GM23338 (cell line): ENCODE measurements around the gene HLA-DPB1. TPM values are rescaled to one million over a fixed set of nuclear protein-coding genes. Genes with fewer than 3 reads are reported as not detected.

Source experiments
- ATAC-seq: fragments of 200-7000 bp; cut with Tn5 transposase; 3 replicates; pipeline ENCODE4 v1.9.1; 2020
- DNase-seq: peaks from one replicate; pipeline ENCODE4 v3.0.0-alpha.2; 2015; ENCODE audit warnings: low spot score
- H2AFZ ChIP-seq: fragments of 200-600 bp; sonication (generic); 2 replicates; pipeline ENCODE4 v1.8.0; 2016; ENCODE audit warnings: antibody characterized with exemption, mild to moderate bottlenecking, moderate library complexity
- H3F3A ChIP-seq: fragments of 200-600 bp; sonication (generic); replicated peaks from 2 replicates; pipeline ENCODE4 v1.8.0; 2017; ENCODE audit warnings: antibody characterized with exemption, mixed run types, low read depth
- H3K27ac ChIP-seq: fragments of 200-600 bp; sonication (generic); 2 replicates; pipeline ENCODE4 v1.6.1; 2016; ENCODE audit warnings: low read depth
- H3K27me3 ChIP-seq: fragments of 200-600 bp; sonication (generic); 2 replicates; pipeline ENCODE4 v1.8.0; 2016; ENCODE audit warnings: mild to moderate bottlenecking, mixed run types, moderate library complexity; ENCODE audit not compliant: insufficient read depth
- H3K36me3 ChIP-seq: fragments of 200-600 bp; sonication (generic); 2 replicates; pipeline ENCODE4 v1.8.0; 2016; ENCODE audit warnings: mild to moderate bottlenecking; ENCODE audit not compliant: insufficient read depth
- H3K4me1 ChIP-seq: fragments of 200-600 bp; sonication (generic); 2 replicates; pipeline ENCODE4 v1.8.0; 2016; ENCODE audit warnings: mild to moderate bottlenecking, moderate library complexity; ENCODE audit not compliant: insufficient read depth
- H3K4me2 ChIP-seq: fragments of 200-600 bp; sonication (generic); 2 replicates; pipeline ENCODE4 v1.7.1; 2017; ENCODE audit warnings: mixed run types
- H3K4me3 ChIP-seq: fragments of 200-600 bp; sonication (generic); 2 replicates; pipeline ENCODE4 v1.6.1; 2016; ENCODE audit warnings: mixed run types
- H3K79me2 ChIP-seq: fragments of 200-600 bp; sonication (generic); replicated peaks from 2 replicates; pipeline ENCODE4 v1.8.0; 2017; ENCODE audit warnings: mild to moderate bottlenecking; ENCODE audit not compliant: insufficient read depth
- H3K9me2 ChIP-seq: fragments of 200-600 bp; sonication (generic); 2 replicates; pipeline ENCODE4 v1.8.0; 2017; ENCODE audit not compliant: insufficient read depth
- H4K20me1 ChIP-seq: fragments of 200-600 bp; sonication (generic); replicated peaks from 2 replicates; pipeline ENCODE4 v1.8.0; 2017; ENCODE audit warnings: mild to moderate bottlenecking; ENCODE audit not compliant: insufficient read depth
- H3K27ac Mint-ChIP-seq: 2 replicates; pipeline ENCODE4 v1.8.0; 2020; ENCODE audit warnings: inconsistent platforms, mild to moderate bottlenecking, moderate library complexity, mixed read lengths
- H3K27me3 Mint-ChIP-seq: 3 replicates; pipeline ENCODE4 v1.8.0; 2022; ENCODE audit warnings: low read depth, mild to moderate bottlenecking, moderate library complexity, mixed read lengths, inconsistent platforms; ENCODE audit not compliant: insufficient read depth, poor library complexity
- H3K36me3 Mint-ChIP-seq: 3 replicates; pipeline ENCODE4 v1.8.0; 2021; ENCODE audit warnings: low read depth, mild to moderate bottlenecking, inconsistent platforms, moderate library complexity, mixed read lengths
- H3K4me1 Mint-ChIP-seq: 3 replicates; pipeline ENCODE4 v1.8.0; 2020; ENCODE audit warnings: mild to moderate bottlenecking, inconsistent platforms, mixed read lengths
- H3K4me3 Mint-ChIP-seq: 3 replicates; pipeline ENCODE4 v1.8.0; 2021; ENCODE audit warnings: moderate library complexity, mild to moderate bottlenecking, inconsistent platforms, mixed read lengths
- H3K9me3 Mint-ChIP-seq: 3 replicates; pipeline ENCODE4 v1.8.0; 2020; ENCODE audit warnings: moderate library complexity, mild to moderate bottlenecking, inconsistent platforms, mixed read lengths
- CREB1 ChIP-seq: fragments of 250-450 bp; sonication (Bioruptor Pico); IDR thresholded peaks from 2 replicates; pipeline ENCODE4 v1.5.0; 2020; ENCODE audit warnings: low read depth, mild to moderate bottlenecking, moderate library complexity
- CTCF ChIP-seq, 2 experiments: fragments of 200-600 bp in 1 of 2; sonication (generic) in 1 of 2; conservative IDR thresholded peaks; 2 replicates each; pipeline versions ENCODE4 v1.5.1 to v1.6.1; 2016 to 2017; ENCODE audit warnings: antibody characterized with exemption in 2 of 2, low read depth in 2 of 2, mild to moderate bottlenecking in 2 of 2, moderate library complexity in 1 of 2
- ETS1 ChIP-seq: IDR thresholded peaks from 2 replicates; pipeline ENCODE4 v1.6.1; 2016; ENCODE audit warnings: antibody characterized with exemption
- EZH2 ChIP-seq: fragments of 200-600 bp; sonication (generic); IDR thresholded peaks from one replicate; pipeline ENCODE4 v1.8.0; 2017; ENCODE audit warnings: antibody characterized with exemption, mild to moderate bottlenecking, low read depth; ENCODE audit not compliant: unreplicated experiment
- JUNB ChIP-seq: IDR thresholded peaks from one replicate; pipeline ENCODE4 v1.6.1; 2016; ENCODE audit warnings: antibody characterized with exemption; ENCODE audit not compliant: unreplicated experiment
- POLR2AphosphoS5 ChIP-seq: IDR thresholded peaks from 2 replicates; pipeline ENCODE4 v1.6.1; 2016; ENCODE audit warnings: antibody characterized with exemption, low read depth
- STAT1 ChIP-seq: IDR thresholded peaks from one replicate; pipeline ENCODE4 v1.6.1; 2016; ENCODE audit warnings: antibody characterized with exemption; ENCODE audit not compliant: unreplicated experiment
- ZNF114 ChIP-seq: fragments of 250-450 bp; sonication (Bioruptor Pico); IDR thresholded peaks from 2 replicates; pipeline ENCODE4 v1.5.0; 2020; ENCODE audit warnings: mild to moderate bottlenecking, moderate library complexity
- ZNF331 ChIP-seq: fragments of 250-450 bp; sonication (Bioruptor Pico); IDR thresholded peaks from 2 replicates; pipeline ENCODE4 v1.5.0; 2020; ENCODE audit warnings: low read depth, mild to moderate bottlenecking, moderate library complexity
- polyA plus RNA-seq: library from polyadenylated mRNA; unstranded; fragments of >200 nt; fragmentation: Nextera tagmentation; extraction: Ambion mirVana; gene quantifications from 2 replicates; pipeline ENCODE4 v1.2.1, GENCODE V29; 2016
- total RNA-seq: library from RNA; depleted of rRNA; stranded (reverse); fragments of >200 nt; shearing (Covaris generic); gene quantifications from 2 replicates; pipeline ENCODE4 v1.2.3, GENCODE V29; 2014

The HLA-DPB1 gene
- total and polyA plus RNA-seq, 2 experiments from 2014 or later, result 22.0 to 37.6 TPM

GRCh38 chr6:33073431-33073871 is 2.3 kb upstream of the HLA-DPB1 start, which contains the start of gene HLA-DPA1 (continued):
- no peak for TF ChIP-seq ETS1
- no peak for TF ChIP-seq ZNF331
- peak; percentile 78 for TF ChIP-seq CREB1
- TF ChIP-seq CTCF (conservative IDR thresholded peaks at IDR 0.05; ENCODE audit: low read depth in 2 of 2), result no peak

- Histone ChIP-seq H4K20me1 (no peaks in the 10 kb centered on the region), H3F3A (no peaks in the 10 kb centered on the region), H3K4me3 (no peak overlapping the region), H3K36me3 (no peaks in the 10 kb centered on the region), H3K79me2 (no peaks in the 10 kb centered on the region), H3K27ac (no peak overlapping the region), H2AFZ (no peak overlapping the region), H3K9me2 (peaks cover 8% of the 10 kb centered on the region; the same call in 1 of the 2 replicates), H3K27me3 (no peaks in the 10 kb centered on the region), H3K4me1 (0 out of 2 replicates have a peak, but pooled peaks cover 4% of the 10 kb centered on the region), H3K4me2 (no peak overlapping the region)
- peaks cover 4% of the 10 kb centered on the region for H3K27me3 Mint-ChIP-seq
- no peak for DNase-seq
- TF ChIP-seq JUNB, result no peak
- TF ChIP-seq CREB1, result no peak
- no peak for TF ChIP-seq STAT1
- no peak for TF ChIP-seq ZNF114 (CRISPR knock-in tag)
- TF ChIP-seq CTCF (conservative IDR thresholded peaks at IDR 0.05; ENCODE audit: low read depth in 2 of 2), result no peak
- no peak for TF ChIP-seq ZNF331
- TF ChIP-seq POLR2AphosphoS5, result no peak
- no peak for TF ChIP-seq EZH2
- H3K4me3 Mint-ChIP-seq, result no peak overlapping the region
- ATAC-seq, result no peak
- H3K27ac Mint-ChIP-seq, result no peak overlapping the region
- H3K4me1 Mint-ChIP-seq, result peaks cover 14% of the 10 kb centered on the region
- H3K9me3 Mint-ChIP-seq, result no peaks in the 10 kb centered on the region
- H3K36me3 Mint-ChIP-seq, result no peaks in the 10 kb centered on the region; the same call in 2 of the 3 replicates
Observed at GRCh38 chr6:33075208-33075567, 602 bp upstream of the HLA-DPB1 start.
